RWPE2 (cell line): ENCODE results near the gene IL20RA.
"Not testable (repeated sequence)": the region's sequence is repeated elsewhere in the genome, so short reads cannot be mapped to it uniquely, and the experiment has no call there.

Experiments used
- ATAC-seq: fragments of 200-7000 bp; cut with Tn5 transposase; 3 replicates; pipeline ENCODE4 v1.9.1; 2021; ENCODE audit warnings: low read depth
- DNase-seq: peaks from one replicate; pipeline ENCODE4 v3.0.0-alpha.2; 2020; ENCODE audit warnings: low spot score
- H3K27ac ChIP-seq: fragments of 450-650 bp; 2 replicates; pipeline ENCODE4 v1.5.1; 2017; ENCODE audit warnings: mild to moderate bottlenecking; ENCODE audit not compliant: poor library complexity, severe bottlenecking
- H3K27me3 ChIP-seq: fragments of 250-450 bp; sonication (Bioruptor Pico); 2 replicates; pipeline ENCODE4 v1.5.1; 2021; ENCODE audit warnings: mild to moderate bottlenecking, moderate library complexity; ENCODE audit not compliant: insufficient read depth, poor library complexity, severe bottlenecking
- H3K36me3 ChIP-seq: fragments of 250-450 bp; sonication (Bioruptor Pico); 2 replicates; pipeline ENCODE4 v1.5.1; 2020; ENCODE audit warnings: low read depth, mild to moderate bottlenecking, moderate library complexity
- H3K4me1 ChIP-seq: fragments of 250-450 bp; sonication (Bioruptor Pico); 2 replicates; pipeline ENCODE4 v1.5.1; 2021; ENCODE audit warnings: mild to moderate bottlenecking, moderate library complexity; ENCODE audit not compliant: insufficient read depth, poor library complexity, severe bottlenecking
- H3K4me3 ChIP-seq: fragments of 250-450 bp; sonication (Bioruptor Pico); 2 replicates; pipeline ENCODE4 v1.5.1; 2021; ENCODE audit warnings: mild to moderate bottlenecking, moderate library complexity; ENCODE audit not compliant: severe bottlenecking
- H3K9me3 ChIP-seq: fragments of 250-450 bp; sonication (Bioruptor Pico); 2 replicates; pipeline ENCODE4 v1.5.1; 2021; ENCODE audit warnings: mild to moderate bottlenecking, moderate library complexity; ENCODE audit not compliant: severe bottlenecking
- CTCF ChIP-seq: fragments of 450-650 bp; IDR thresholded peaks from one replicate; pipeline ENCODE4 v1.5.1; 2017; ENCODE audit warnings: mild to moderate bottlenecking, moderate library complexity; ENCODE audit not compliant: poor library complexity, severe bottlenecking

Gene IL20RA

GRCh38 chr6:136982928-136983327 lies 61.8 kb downstream of the IL20RA start:
- ATAC-seq (no peak), DNase-seq (no peak)
- no peaks in the 10 kb centered on the region for H3K4me1 ChIP-seq
- TF ChIP-seq CTCF = no peak
- no peaks in the 10 kb centered on the region for H3K36me3 ChIP-seq
- no peak overlapping the region for H3K4me3 ChIP-seq
- H3K27me3 ChIP-seq = no peaks in the 10 kb centered on the region
- no peaks in the 10 kb centered on the region for H3K9me3 ChIP-seq
- no peak overlapping the region for H3K27ac ChIP-seq

GRCh38 chr6:136980070-136980469 lies 64.7 kb downstream of the IL20RA start:
- no peaks in the 10 kb centered on the region for H3K27me3 ChIP-seq
- no peaks in the 10 kb centered on the region for H3K36me3 ChIP-seq
- DNase-seq (no peak), ATAC-seq (no peak)
- TF ChIP-seq CTCF = no peak
- H3K4me3 ChIP-seq = no peak overlapping the region
- H3K9me3 ChIP-seq = no peaks in the 10 kb centered on the region
- no peak overlapping the region for H3K27ac ChIP-seq
- H3K4me1 ChIP-seq = no peaks in the 10 kb centered on the region

GRCh38 chr6:136979206-136979605 lies 65.6 kb downstream of the IL20RA start:
- no peak overlapping the region for H3K27ac ChIP-seq
- no peaks in the 10 kb centered on the region for H3K27me3 ChIP-seq
- ATAC-seq (no peak), DNase-seq (no peak)
- no peaks in the 10 kb centered on the region for H3K4me1 ChIP-seq
- H3K4me3 ChIP-seq = no peak overlapping the region
- no peaks in the 10 kb centered on the region for H3K36me3 ChIP-seq
- no peaks in the 10 kb centered on the region for H3K9me3 ChIP-seq
- TF ChIP-seq CTCF = no peak

GRCh38 chr6:136977075-136977474 lies 67.7 kb downstream of the IL20RA start:
- no peaks in the 10 kb centered on the region for H3K9me3 ChIP-seq
- H3K36me3 ChIP-seq = no peaks in the 10 kb centered on the region
- no peaks in the 10 kb centered on the region for H3K4me1 ChIP-seq
- no peak for ATAC-seq
- H3K27ac ChIP-seq = no peak overlapping the region
- no peak overlapping the region for H3K4me3 ChIP-seq
- TF ChIP-seq CTCF = no peak
- no peak for DNase-seq
- no peaks in the 10 kb centered on the region for H3K27me3 ChIP-seq

- ATAC-seq = no peak
- no peaks in the 10 kb centered on the region for H3K9me3 ChIP-seq
- H3K4me1 ChIP-seq = no peaks in the 10 kb centered on the region
- H3K27me3 ChIP-seq = no peaks in the 10 kb centered on the region
- no peak overlapping the region for H3K27ac ChIP-seq
- no peak for DNase-seq
- H3K36me3 ChIP-seq = no peaks in the 10 kb centered on the region
- no peak for TF ChIP-seq CTCF
- H3K4me3 ChIP-seq = no peak overlapping the region
Observed at GRCh38 chr6:136975089-136975715, 69.6 kb downstream of the IL20RA start.

GRCh38 chr6:136973781-136974180 lies 71.0 kb downstream of the IL20RA start:
- not testable (repeated sequence) for H3K36me3 ChIP-seq, H3K27ac ChIP-seq, ATAC-seq, H3K4me1 ChIP-seq, H3K9me3 ChIP-seq, H3K27me3 ChIP-seq, DNase-seq, H3K4me3 ChIP-seq
